Measurements from ENCODE around the gene FBXL13. TPM values are rescaled to one million over a fixed set of nuclear protein-coding genes. Genes with fewer than 3 reads are reported as not detected.

The FBXL13 gene
- total and polyA plus RNA-seq, 2 experiments from 2014 or later: 1.2 to 2.5 TPM

DNA sequence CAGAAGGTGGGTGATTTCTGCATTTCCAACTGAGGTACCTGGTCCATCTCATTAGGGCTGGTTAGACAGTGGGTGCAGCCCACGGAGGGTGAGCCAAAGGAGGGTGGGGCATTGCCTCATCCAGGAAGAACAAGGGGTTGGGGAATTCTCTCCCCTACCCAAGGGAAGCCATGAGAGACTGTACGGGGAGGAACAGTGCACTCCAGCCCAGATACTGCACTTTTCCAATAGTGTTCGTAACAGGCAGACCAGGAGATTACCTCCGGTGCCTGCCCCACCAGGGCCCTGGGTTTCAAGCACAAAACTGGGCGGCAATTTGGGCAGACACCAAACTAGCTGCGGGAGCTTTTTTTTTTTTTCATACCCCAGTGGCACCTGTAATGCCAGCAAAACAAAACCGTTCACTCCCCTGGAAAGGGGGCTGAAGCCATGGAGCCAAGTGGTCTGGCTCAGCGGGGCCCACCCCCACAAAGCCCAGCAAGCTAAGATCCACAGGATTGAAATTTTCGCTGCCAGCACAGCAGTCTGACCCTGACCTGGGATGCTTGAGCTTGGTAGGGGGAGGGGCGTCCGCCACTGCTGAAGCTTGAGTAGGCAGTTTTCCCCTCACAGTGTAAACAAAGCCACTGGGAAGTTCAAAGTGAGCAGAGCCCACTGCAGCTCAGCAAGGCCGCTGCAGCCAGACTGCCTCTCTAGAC is 31.6 kb upstream of the FBXL13 start:
- H3K4me1 Mint-ChIP-seq: peaks cover 17% of the 10 kb centered on the region
- Histone ChIP-seq H3K27ac (ENCODE audit: low read depth) (no peak overlapping the region), H3K27me3 (ENCODE audit: insufficient read depth) (no peaks in the 10 kb centered on the region), H3K79me2 (replicated peaks; ENCODE audit: insufficient read depth) (no peaks in the 10 kb centered on the region), H2AFZ (no peak overlapping the region), H3K4me1 (ENCODE audit: insufficient read depth) (peaks cover 9% of the 10 kb centered on the region; the same call in 1 of the 2 replicates), H4K20me1 (replicated peaks; ENCODE audit: insufficient read depth) (no peaks in the 10 kb centered on the region; the same call in 1 of the 2 replicates), H3K4me3 (0 out of 2 replicates have a peak overlapping the region, but pooled peaks have one; percentile 30), H3K36me3 (ENCODE audit: insufficient read depth) (no peaks in the 10 kb centered on the region), H3K9me2 (ENCODE audit: insufficient read depth) (no peaks in the 10 kb centered on the region), H3K4me2 (peak overlapping the region; percentile 72), H3F3A (replicated peaks; ENCODE audit: low read depth) (no peaks in the 10 kb centered on the region)
- DNase-seq (ENCODE audit: low spot score) (peak; percentile 83), ATAC-seq (peak; percentile 96)
- peak overlapping the region; percentile 35; the same call in 1 of the 2 replicates for H3K27ac Mint-ChIP-seq
- TF ChIP-seq EZH2 (IDR thresholded peaks at IDR 0.05; ENCODE audit: low read depth, unreplicated experiment): no peak
- TF ChIP-seq CTCF (conservative IDR thresholded peaks at IDR 0.05; ENCODE audit: low read depth in 2 of 2): no peak
- no peak overlapping the region; the same call in 2 of the 3 replicates for H3K4me3 Mint-ChIP-seq
- H3K36me3 Mint-ChIP-seq (ENCODE audit: low read depth): peaks cover 28% of the 10 kb centered on the region
- H3K9me3 Mint-ChIP-seq: no peaks in the 10 kb centered on the region; the same call in 2 of the 3 replicates
- H3K27me3 Mint-ChIP-seq (ENCODE audit: insufficient read depth, low read depth, poor library complexity): no peaks in the 10 kb centered on the region

- Histone ChIP-seq H2AFZ (no peak overlapping the region), H3K79me2 (replicated peaks; ENCODE audit: insufficient read depth) (no peaks in the 10 kb centered on the region), H3K36me3 (ENCODE audit: insufficient read depth) (no peaks in the 10 kb centered on the region; the same call in 1 of the 2 replicates), H3K9me2 (ENCODE audit: insufficient read depth) (no peaks in the 10 kb centered on the region), H3K4me3 (no peak overlapping the region), H3K4me1 (ENCODE audit: insufficient read depth) (peaks cover 5% of the 10 kb centered on the region; the same call in 1 of the 2 replicates), H3K27me3 (ENCODE audit: insufficient read depth) (no peaks in the 10 kb centered on the region), H4K20me1 (replicated peaks; ENCODE audit: insufficient read depth) (no peaks in the 10 kb centered on the region), H3K27ac (ENCODE audit: low read depth) (no peak overlapping the region), H3F3A (replicated peaks; ENCODE audit: low read depth) (no peaks in the 10 kb centered on the region), H3K4me2 (no peak overlapping the region)
- H3K9me3 Mint-ChIP-seq: no peaks in the 10 kb centered on the region; the same call in 2 of the 3 replicates
- H3K4me1 Mint-ChIP-seq: peaks cover 10% of the 10 kb centered on the region
- H3K4me3 Mint-ChIP-seq: no peak overlapping the region
- TF ChIP-seq STAT1 (IDR thresholded peaks at IDR 0.05; ENCODE audit: unreplicated experiment): no peak
- no peak for TF ChIP-seq ZNF462 (CRISPR knock-in tag; IDR thresholded peaks at IDR 0.05)
- TF ChIP-seq, protein P1, sequence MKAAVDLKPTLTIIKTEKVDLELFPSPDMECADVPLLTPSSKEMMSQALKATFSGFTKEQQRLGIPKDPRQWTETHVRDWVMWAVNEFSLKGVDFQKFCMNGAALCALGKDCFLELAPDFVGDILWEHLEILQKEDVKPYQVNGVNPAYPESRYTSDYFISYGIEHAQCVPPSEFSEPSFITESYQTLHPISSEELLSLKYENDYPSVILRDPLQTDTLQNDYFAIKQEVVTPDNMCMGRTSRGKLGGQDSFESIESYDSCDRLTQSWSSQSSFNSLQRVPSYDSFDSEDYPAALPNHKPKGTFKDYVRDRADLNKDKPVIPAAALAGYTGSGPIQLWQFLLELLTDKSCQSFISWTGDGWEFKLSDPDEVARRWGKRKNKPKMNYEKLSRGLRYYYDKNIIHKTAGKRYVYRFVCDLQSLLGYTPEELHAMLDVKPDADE (IDR thresholded peaks at IDR 0.05): no peak
- TF ChIP-seq CTCF (conservative IDR thresholded peaks at IDR 0.05; ENCODE audit: low read depth in 2 of 2): no peak
- no peak for TF ChIP-seq POLR2AphosphoS5 (IDR thresholded peaks at IDR 0.05; ENCODE audit: low read depth)
- TF ChIP-seq JUNB (IDR thresholded peaks at IDR 0.05; ENCODE audit: unreplicated experiment): no peak
- no peaks in the 10 kb centered on the region for H3K27me3 Mint-ChIP-seq (ENCODE audit: insufficient read depth, low read depth, poor library complexity)
- ATAC-seq: no peak
- DNase-seq (ENCODE audit: low spot score): no peak
- H3K36me3 Mint-ChIP-seq (ENCODE audit: low read depth): peaks cover 11% of the 10 kb centered on the region; the same call in 2 of the 3 replicates
- no peak overlapping the region for H3K27ac Mint-ChIP-seq
Measured at GRCh38 chr7:103101543-103101942, 26.9 kb upstream of the FBXL13 start.

Data from GM23338 (cell line).